GM10266 (cell line): ENCODE data around the gene HS6ST3.

Experiments
- DNase-seq: peaks from one replicate; pipeline ENCODE4 v3.0.0; 2012; ENCODE audit errors: extremely low spot score
- CTCF ChIP-seq: IDR thresholded peaks from 2 replicates; pipeline ENCODE4 v1.5.1; 2012; ENCODE audit warnings: mild to moderate bottlenecking, low read depth; ENCODE audit not compliant: control insufficient read depth, insufficient read depth; ENCODE audit errors: missing control alignments

Gene HS6ST3

GRCh38 chr13:96783057-96783456 lies 693.1 kb downstream of the HS6ST3 start:
- DNase-seq, result no peak
- TF ChIP-seq CTCF, result no peak

GRCh38 chr13:96783511-96783910 lies 693.6 kb downstream of the HS6ST3 start:
- TF ChIP-seq CTCF, result no peak

GRCh38 chr13:96785986-96786385 lies 696.1 kb downstream of the HS6ST3 start:
- no peak for TF ChIP-seq CTCF
- no peak for DNase-seq

More at GRCh38 chr13:96783511-96783910, 693.6 kb downstream of the HS6ST3 start:
- no peak for DNase-seq

- no peak for DNase-seq
- no peak for TF ChIP-seq CTCF
These were observed 702.3 kb downstream of the HS6ST3 start for GRCh38 chr13:96792188-96792587.

GRCh38 chr13:96792736-96793403 lies 703.0 kb downstream of the HS6ST3 start:
- no peak for DNase-seq
- no peak for TF ChIP-seq CTCF

GRCh38 chr13:96793404-96793755 lies 703.5 kb downstream of the HS6ST3 start:
- no peak for TF ChIP-seq CTCF
- no peak for DNase-seq

GRCh38 chr13:96794669-96795068 lies 704.8 kb downstream of the HS6ST3 start:
- TF ChIP-seq CTCF, result no peak
- DNase-seq, result no peak
